PC-3 (cell line): ENCODE measurements around the gene DUSP22.

ENCODE experiments used
- CTCF ChIP-seq: fragments of 300-600 bp; sonication (generic); conservative IDR thresholded peaks from 2 replicates; pipeline ENCODE4 v1.5.1; 2017; ENCODE audit warnings: antibody characterized with exemption, low read depth, mild to moderate bottlenecking, low read length
- EZH2 ChIP-seq: fragments of 300-600 bp; sonication (generic); IDR thresholded peaks from one replicate; pipeline ENCODE4 v1.6.1; 2017; ENCODE audit warnings: antibody characterized with exemption, mild to moderate bottlenecking, low read length; ENCODE audit not compliant: unreplicated experiment
- EZH2phosphoT487 ChIP-seq: fragments of 300-600 bp; sonication (generic); IDR thresholded peaks from 2 replicates; pipeline ENCODE4 v1.6.1; 2018; ENCODE audit warnings: mild to moderate bottlenecking, antibody characterized with exemption, low read length, borderline replicate concordance

- TF ChIP-seq EZH2phosphoT487, result no peak
- no peak for TF ChIP-seq CTCF
- no peak for TF ChIP-seq EZH2
These were observed 50.5 kb downstream of the DUSP22 start for GRCh38 chr6:342832-343179.
